H1 (cell line): ENCODE measurements around the gene DIP2C. TPM values are rescaled to one million over a fixed set of nuclear protein-coding genes. Genes with fewer than 3 reads are reported as not detected.

ENCODE experiments used
- CHD1 ChIP-seq: IDR thresholded peaks from 2 replicates; pipeline ENCODE4 v1.6.1; 2012; ENCODE audit warnings: low read depth, low read length, improper control_type of control experiment
- CREB1 ChIP-seq: IDR thresholded peaks from 2 replicates; pipeline ENCODE4 v1.6.1; 2012; ENCODE audit warnings: inconsistent platforms
- EZH2 ChIP-seq: fragments of 200-600 bp; sonication (generic); IDR thresholded peaks from 2 replicates; pipeline ENCODE4 v1.7.1; 2012; ENCODE audit warnings: low read depth, mild to moderate bottlenecking, moderate library complexity, low read length, inconsistent platforms; ENCODE audit not compliant: severe bottlenecking
- RXRA ChIP-seq: IDR thresholded peaks from 2 replicates; pipeline ENCODE4 v1.6.1; 2011; ENCODE audit warnings: low read depth, mild to moderate bottlenecking, low read length, moderate library complexity; ENCODE audit not compliant: insufficient read depth
- SIRT6 ChIP-seq: IDR thresholded peaks from one replicate; pipeline ENCODE4 v1.7.1; 2012; ENCODE audit warnings: low read length, inconsistent platforms
- polyA plus RNA-seq, 7 experiments: library from polyadenylated mRNA; depleted of rRNA in 3 of 7; stranded (reverse) in 5 of 7; unstranded in 2 of 7; fragments of >200 nt in 5 of 7; fragments of 200-250 nt in 2 of 7; gene quantifications; 1 replicate in 5 of 7; 2 replicates in 1 of 7; 4 replicates in 1 of 7; pipeline versions ENCODE4 v1.2.1 to v1.2.3, GENCODE V29; 2011 to 2013; ENCODE audit warnings: missing spikeins in 2 of 7, mixed read lengths in 2 of 7
- total RNA-seq: library from RNA; stranded (reverse); fragmentation: NEBNext Ultra II Directional; extraction: Animal tissue kit (Norgen Biotek cat#: 25700); gene quantifications from 2 replicates; pipeline ENCODE4 v1.2.1, GENCODE V29; 2021
- TF ChIP-seq, protein P1 (sequence below): IDR thresholded peaks from 2 replicates; pipeline ENCODE4 v1.6.1; 2012; ENCODE audit warnings: inconsistent platforms
- TF ChIP-seq, protein P2 (sequence below): fragments of 300-600 bp; sonication (generic); IDR thresholded peaks from 2 replicates; pipeline ENCODE4 v1.7.1; 2012; ENCODE audit warnings: low read length, moderate library complexity, mild to moderate bottlenecking, inconsistent platforms; ENCODE audit not compliant: insufficient replicate concordance

DIP2C gene
- total and polyA plus RNA-seq, 2 of the 8 experiments (the other 6 are each of a cell fraction or from before 2014, with no cell fraction given), result 3.8 to 9.3 TPM

DNA sequence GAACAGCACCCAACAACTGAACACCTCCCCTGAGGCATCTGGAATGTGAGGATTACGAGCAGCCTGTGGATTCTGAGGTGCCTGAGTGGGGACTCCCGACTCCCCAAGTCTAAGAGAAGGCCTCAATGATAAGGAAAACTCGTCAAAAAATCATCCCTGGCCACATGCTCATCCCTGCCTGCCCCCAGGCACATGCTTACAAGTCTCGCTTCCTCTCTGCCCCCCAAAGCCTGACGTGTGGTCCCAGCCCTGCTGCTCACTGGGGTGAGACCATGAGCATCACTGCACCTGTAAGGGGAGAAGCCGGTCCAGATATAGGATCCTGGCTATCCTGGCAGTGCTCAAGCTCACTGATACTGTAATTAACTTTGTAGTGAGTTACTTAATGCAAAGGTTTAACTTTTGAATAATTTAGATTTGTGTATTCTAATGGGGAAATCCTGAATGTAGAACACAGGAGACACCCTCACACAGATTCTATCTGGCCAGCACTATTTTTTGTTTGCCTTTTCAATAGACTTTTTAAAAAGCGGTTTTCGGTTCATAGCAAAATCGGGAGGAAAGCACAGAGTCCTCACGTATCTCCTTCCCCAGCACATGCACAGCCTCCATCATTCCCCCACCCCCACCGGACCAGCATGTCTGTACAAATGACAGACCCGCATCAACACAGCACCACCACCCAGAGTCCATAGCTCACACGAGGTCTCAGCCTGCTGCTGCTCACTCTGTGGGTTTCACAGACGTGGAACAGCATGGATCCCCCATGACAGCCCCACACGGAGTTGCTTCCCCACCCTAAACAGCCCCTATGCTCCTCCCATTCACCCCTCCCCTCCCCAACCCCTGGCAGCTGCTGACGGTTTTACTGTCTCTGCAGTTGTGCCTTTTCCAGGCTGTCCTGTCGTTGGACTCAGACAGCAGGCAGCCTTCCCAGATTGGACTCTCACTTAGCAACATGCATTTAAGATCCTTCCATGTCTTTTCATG lies 167.9 kb downstream of the DIP2C start (continued):
- TF ChIP-seq CHD1 (no peak), RXRA (no peak), EZH2 (no peak), CREB1 (no peak), SIRT6 (no peak)
- TF ChIP-seq, protein P1, sequence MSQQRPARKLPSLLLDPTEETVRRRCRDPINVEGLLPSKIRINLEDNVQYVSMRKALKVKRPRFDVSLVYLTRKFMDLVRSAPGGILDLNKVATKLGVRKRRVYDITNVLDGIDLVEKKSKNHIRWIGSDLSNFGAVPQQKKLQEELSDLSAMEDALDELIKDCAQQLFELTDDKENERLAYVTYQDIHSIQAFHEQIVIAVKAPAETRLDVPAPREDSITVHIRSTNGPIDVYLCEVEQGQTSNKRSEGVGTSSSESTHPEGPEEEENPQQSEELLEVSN, result no peak
- TF ChIP-seq, protein P2, sequence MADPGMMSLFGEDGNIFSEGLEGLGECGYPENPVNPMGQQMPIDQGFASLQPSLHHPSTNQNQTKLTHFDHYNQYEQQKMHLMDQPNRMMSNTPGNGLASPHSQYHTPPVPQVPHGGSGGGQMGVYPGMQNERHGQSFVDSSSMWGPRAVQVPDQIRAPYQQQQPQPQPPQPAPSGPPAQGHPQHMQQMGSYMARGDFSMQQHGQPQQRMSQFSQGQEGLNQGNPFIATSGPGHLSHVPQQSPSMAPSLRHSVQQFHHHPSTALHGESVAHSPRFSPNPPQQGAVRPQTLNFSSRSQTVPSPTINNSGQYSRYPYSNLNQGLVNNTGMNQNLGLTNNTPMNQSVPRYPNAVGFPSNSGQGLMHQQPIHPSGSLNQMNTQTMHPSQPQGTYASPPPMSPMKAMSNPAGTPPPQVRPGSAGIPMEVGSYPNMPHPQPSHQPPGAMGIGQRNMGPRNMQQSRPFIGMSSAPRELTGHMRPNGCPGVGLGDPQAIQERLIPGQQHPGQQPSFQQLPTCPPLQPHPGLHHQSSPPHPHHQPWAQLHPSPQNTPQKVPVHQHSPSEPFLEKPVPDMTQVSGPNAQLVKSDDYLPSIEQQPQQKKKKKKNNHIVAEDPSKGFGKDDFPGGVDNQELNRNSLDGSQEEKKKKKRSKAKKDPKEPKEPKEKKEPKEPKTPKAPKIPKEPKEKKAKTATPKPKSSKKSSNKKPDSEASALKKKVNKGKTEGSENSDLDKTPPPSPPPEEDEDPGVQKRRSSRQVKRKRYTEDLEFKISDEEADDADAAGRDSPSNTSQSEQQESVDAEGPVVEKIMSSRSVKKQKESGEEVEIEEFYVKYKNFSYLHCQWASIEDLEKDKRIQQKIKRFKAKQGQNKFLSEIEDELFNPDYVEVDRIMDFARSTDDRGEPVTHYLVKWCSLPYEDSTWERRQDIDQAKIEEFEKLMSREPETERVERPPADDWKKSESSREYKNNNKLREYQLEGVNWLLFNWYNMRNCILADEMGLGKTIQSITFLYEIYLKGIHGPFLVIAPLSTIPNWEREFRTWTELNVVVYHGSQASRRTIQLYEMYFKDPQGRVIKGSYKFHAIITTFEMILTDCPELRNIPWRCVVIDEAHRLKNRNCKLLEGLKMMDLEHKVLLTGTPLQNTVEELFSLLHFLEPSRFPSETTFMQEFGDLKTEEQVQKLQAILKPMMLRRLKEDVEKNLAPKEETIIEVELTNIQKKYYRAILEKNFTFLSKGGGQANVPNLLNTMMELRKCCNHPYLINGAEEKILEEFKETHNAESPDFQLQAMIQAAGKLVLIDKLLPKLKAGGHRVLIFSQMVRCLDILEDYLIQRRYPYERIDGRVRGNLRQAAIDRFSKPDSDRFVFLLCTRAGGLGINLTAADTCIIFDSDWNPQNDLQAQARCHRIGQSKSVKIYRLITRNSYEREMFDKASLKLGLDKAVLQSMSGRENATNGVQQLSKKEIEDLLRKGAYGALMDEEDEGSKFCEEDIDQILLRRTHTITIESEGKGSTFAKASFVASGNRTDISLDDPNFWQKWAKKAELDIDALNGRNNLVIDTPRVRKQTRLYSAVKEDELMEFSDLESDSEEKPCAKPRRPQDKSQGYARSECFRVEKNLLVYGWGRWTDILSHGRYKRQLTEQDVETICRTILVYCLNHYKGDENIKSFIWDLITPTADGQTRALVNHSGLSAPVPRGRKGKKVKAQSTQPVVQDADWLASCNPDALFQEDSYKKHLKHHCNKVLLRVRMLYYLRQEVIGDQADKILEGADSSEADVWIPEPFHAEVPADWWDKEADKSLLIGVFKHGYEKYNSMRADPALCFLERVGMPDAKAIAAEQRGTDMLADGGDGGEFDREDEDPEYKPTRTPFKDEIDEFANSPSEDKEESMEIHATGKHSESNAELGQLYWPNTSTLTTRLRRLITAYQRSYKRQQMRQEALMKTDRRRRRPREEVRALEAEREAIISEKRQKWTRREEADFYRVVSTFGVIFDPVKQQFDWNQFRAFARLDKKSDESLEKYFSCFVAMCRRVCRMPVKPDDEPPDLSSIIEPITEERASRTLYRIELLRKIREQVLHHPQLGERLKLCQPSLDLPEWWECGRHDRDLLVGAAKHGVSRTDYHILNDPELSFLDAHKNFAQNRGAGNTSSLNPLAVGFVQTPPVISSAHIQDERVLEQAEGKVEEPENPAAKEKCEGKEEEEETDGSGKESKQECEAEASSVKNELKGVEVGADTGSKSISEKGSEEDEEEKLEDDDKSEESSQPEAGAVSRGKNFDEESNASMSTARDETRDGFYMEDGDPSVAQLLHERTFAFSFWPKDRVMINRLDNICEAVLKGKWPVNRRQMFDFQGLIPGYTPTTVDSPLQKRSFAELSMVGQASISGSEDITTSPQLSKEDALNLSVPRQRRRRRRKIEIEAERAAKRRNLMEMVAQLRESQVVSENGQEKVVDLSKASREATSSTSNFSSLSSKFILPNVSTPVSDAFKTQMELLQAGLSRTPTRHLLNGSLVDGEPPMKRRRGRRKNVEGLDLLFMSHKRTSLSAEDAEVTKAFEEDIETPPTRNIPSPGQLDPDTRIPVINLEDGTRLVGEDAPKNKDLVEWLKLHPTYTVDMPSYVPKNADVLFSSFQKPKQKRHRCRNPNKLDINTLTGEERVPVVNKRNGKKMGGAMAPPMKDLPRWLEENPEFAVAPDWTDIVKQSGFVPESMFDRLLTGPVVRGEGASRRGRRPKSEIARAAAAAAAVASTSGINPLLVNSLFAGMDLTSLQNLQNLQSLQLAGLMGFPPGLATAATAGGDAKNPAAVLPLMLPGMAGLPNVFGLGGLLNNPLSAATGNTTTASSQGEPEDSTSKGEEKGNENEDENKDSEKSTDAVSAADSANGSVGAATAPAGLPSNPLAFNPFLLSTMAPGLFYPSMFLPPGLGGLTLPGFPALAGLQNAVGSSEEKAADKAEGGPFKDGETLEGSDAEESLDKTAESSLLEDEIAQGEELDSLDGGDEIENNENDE, result no peak
